ENCODE data around the gene TAF6.
A peak's percentile ranks its signal among the peaks of the same experiment; 100 is the strongest.

TAF6 gene

DNA sequence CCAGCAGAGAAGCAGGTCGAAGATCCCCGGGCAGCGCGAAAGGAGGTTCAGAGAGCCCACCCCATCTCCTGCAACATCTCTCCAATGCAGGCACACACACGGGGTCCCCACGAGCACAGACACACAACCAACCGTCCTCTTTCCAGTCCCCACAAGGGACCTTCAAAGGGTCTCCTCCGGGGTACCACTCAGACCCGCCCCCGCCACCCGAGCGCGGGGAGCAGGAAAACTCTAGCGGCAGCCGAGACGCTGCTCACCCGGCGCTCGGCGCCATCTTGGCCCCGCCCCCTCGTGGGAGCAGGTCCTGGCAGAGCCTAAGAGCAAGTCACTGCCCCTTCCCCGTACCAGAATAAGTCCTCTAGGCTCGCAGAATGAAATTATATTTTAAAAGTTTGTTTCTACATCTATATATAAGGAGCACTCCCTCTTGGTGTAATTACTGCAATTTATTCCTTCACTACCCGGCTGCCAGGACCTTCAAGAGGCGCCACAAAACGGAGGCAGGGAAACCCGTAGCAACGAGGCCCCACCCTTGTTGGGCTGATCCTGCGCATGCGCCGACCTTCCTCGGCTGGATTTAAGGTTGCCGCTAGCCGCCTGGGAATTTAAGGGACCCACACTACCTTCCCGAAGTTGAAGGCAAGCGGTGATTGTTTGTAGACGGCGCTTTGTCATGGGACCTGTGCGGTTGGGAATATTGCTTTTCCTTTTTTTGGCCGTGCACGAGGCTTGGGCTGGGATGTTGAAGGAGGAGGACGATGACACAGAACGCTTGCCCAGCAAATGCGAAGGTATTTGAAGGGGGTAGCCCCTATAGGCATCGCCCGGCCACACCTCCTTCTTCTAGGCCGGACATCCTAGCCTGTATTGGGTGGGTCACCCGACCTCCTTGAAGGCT lies at the start of gene TAF6, which contains the start of gene CNPY4:
Gene TAF6 (minus strand): TSS at position 287 of the 898 bp plus-strand sequence. CDS start 5,149 bp downstream, outside the sequence.
Gene CNPY4 (plus strand): TSS at position 563 of the 898 bp plus-strand sequence. CDS start 111 bp downstream, at position 674.
- DNase-seq (ENCODE audit: low read depth): peak; percentile 94

DNA sequence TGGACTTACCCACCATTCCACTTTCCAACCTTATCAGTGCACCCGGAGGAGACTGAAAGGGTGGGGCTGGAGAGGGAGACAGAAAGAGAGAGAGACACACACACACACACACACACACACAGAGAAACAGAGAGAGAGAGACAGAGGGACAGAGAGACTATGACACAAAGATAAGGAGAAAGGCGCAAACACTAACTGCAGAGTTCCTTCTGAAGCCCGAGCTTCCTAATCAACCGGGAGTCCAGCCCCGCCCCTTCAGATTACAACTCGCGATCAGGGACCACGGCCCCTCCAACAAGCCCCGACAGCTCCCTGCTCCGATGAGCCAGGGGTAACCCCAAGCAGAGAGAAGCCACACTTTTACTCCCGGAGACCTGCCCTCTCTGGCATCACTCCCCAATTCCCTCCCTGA lies 48.8 kb upstream of the TAF6 start:
- no peak for DNase-seq (ENCODE audit: low read depth)

DNA sequence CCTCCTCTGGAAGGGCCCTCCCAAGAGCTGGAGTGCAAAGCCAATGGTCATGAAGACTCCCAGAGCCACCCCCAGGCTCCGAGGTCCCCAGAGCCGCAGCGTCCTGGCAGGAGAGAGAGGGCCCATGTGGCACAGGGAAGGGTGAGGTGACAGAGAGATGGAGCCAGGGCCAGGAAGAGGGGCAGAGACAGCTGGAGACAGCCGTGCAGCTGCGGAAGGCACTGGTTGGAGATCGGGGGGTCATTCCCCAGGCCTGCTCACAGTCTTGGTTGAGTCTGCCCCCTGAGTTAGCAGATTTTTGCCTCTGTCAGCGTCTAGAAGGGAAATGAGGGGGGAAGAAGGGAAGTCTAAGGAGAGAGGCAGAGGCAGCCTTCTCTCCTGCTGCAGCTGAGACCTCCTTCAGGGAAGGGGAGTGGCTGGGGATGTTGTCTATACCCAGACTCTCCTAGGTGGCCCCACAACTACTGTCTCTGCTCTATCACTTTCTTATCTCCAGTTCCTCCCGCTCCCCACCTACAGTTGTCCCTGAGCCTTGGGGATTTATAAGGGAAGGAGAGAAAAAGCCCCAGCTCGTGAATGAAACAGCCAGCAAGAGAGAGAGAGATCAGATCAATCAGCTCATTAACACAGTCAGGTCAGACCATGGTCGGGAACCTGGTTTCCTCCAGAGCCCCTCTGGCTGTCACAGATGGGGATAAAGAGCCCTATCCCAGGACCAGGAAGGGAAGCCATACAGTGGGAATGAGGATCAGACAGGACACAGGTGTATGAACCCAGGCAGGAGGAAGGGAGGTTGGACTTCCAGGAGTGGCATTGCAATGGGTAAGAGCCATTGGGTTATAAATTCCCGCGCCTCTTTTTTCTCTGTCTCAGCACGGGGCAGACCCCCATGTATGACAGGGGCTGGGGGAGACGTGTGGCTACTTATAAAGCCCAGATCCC lies 48.1 kb upstream of the TAF6 start:
- no peak for DNase-seq (ENCODE audit: low read depth)

DNA sequence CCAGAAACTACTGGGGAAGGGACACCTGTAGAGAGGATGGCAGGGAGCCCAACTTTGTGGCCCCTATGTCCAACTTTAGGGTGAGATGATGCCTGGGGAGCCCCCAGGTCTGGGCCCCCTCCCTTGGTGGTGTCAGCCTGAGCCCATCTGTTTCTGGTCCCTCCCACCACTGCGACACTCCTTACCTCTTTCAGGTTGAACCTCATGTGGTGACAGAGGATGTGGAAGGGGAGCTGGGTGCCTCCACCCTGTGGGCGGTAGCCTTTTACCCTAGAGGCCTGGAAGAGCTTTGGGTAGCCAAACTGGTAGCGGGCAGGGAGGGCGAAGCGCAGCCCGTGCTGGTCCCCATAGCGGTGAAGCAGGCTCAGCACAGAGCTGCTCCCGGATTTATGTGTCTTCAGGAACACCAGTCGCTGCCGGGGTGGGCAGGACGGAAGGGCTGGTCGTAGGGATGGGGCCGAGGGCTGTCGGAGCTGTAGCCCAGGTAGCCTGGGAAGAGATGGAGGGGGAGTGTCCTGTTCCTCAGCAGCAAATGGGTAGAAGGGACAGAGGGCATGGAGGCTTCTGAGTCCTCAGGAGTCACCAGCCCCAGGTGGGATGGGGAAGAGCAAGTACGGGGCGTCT lies 47.3 kb upstream of the TAF6 start:
- DNase-seq (ENCODE audit: low read depth): no peak

DNA sequence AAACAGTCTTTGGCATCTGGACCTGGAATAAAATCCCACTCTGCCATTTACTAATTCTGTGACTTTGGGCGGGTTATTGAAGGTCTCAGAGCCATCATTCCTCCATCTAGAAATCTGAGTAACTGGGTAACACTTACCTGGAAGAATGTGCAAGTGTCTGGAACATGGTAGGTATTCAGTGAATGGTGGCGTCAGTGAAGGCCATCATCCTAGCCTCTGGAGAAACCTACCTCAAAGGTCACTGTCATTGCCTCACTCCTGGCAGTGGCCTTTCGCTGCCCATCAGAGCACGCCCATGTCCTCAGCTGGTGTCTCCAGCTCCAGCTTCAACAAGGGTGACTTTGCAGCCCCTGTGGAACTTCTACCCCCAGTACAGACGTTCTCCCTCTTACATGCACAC lies 44.7 kb upstream of the TAF6 start:
- no peak for DNase-seq (ENCODE audit: low read depth)

DNA sequence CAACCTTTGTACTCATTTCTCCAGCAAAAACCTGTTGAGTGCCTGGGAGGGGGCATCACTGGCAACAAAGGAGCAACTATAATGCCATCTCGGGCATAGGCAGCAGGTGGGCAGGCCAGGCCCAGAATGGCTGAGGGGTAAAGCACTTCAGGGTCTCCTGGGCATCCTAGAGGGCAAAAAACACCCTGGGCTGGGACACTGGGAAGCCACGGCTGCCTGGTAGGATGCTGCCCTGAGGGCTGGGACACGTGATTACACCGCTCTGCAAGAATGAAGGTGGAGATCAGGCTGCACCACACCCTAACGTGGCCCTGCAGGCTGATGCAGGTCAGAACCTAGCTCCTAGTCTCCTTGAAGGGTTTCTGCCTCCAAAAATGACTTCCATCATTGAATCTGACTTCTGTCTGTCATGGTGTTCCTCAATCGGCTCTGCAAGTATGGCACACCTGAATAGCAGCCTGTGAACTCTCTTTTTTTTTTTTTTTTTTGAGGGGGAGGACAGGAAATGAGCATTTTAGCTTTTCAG lies 43.9 kb upstream of the TAF6 start:
- no peak for DNase-seq (ENCODE audit: low read depth)

DNA sequence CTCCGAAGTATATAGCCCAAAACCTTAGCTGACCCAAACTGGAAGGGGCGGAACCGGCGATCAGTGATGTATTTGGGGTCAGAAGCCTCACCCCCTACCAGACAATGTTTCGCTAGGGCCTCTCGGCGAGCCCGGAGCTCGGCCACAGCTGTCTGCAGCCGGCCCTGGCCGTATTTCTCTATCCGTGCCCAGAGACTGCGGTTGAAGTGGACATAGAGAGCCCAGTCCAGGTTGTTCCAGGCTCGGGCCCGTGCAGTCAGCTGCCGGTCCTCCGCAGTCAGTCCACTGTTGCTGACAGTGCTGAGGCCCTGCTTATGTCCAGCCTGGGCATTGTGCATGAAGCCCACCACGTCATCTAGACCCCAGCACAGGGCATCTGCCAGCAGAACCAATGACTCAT lies 40.9 kb upstream of the TAF6 start:
- DNase-seq (ENCODE audit: low read depth): no peak

DNA sequence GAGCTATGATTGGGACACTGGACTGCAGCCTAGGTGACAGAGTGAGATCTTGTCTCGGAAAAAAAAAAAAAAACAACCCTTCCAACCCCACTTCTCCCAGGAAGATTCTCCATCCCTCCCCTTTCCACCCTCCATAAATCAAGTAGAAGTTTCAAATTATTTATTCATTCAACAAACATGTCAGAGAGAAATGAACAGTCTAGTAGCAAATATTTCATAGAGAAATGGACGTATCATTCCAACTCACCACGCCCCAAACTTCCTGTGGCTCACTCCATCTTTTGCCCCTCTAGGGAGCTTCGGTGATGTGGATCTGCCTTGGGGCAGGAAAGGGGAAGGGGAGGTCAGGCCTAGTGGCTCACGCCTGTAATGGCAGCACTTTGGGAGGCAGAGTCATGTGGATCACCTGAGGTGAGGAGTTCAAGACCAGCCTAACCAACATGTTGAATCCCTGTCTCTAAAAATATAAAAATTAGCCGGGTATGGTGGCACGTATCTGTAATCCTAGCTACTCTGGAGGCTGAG lies 40.0 kb upstream of the TAF6 start:
- DNase-seq (ENCODE audit: low read depth): no peak

DNA sequence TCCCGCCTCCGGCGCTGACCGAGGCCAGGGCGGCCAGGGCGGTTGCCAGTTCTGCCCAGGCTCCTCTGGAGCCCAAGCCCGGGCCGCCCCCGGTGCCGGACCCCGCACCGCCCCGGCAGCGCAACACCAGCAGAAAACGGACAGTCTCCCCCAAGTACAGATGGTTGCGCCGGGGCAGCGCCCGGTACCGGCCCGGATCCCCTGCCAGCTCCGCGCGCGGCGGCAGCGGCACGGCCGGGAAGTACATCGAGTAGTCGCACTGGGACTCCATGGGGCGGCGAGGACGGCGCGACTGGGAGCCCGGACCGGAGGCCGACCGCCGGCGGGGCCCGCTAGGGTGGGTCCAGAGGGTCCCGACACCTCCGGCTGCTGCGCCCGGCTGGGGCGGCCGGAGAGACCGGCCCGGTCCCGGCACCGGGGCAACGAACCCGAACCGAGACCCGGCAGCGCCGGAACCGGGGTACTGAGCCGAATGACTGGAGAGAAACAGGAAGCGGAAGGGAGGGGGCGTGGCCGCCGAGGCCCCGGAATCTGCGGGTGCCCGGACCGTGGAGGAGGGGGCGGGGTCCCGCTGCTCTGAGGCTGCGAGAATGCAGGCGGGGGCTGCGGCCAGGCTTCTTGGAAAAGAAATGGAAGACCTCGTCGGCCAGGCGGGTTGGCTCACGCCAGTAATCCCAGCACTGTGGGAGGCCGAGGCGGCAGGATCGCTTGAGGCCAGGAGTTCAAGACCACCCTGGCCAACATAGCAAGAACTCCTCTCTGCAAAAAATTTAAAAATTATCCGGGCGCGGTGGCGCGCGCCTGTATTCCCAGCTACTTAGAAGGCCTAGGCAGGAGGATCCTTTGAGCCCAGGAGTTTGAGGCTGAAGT lies 39.3 kb upstream of the TAF6 start, which contains the start of gene TRAPPC14:
Gene TRAPPC14 (minus strand): TSS at position 495 of the 870 bp plus-strand sequence. CDS start 224 bp downstream, at position 271.
- peak; percentile 93 for DNase-seq (ENCODE audit: low read depth)

DNA sequence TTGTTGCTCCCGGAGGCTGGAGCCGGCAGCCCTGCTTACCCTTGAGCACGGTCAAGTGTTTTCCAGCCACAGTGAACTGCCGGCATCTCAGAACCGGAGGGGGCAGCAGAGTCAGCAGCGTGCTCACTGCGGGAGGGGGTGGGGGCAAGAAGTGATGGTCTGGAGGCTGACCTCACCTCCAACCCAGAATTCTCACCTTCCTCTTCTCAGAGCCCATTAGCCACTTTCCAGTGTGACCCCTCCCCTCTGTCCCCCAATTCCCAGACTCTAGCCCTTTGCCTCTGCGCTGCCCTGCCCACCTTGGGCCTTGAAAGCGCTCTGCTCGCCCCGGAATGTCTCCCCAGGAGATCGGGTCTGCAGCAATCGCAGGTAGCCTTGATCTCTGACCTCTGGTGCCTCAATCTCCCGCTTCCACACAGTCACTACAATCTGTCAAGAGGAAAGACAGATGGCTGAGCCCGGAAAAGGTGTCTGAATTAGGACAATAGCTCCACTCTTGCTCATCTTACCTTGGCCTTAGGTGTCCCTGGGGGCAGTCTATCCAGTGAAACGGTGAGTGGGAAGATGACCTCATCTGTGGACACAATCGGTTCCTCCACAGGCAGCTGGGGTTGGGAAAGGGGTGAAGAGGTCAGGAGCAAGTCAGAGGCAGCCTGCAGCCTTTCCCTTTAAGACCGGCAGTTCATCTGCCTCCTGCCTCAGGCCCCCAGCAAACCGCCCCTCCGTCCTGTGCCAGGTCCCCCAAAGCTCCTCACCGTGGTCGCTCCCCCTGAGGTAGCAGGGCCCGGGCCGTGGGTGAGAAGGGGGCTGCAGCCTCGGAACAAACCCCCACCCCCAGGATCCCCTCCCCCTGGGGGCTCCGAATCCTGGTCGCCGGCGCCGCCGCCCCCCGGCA lies 38.4 kb upstream of the TAF6 start:
- no peak for DNase-seq (ENCODE audit: low read depth)

DNA sequence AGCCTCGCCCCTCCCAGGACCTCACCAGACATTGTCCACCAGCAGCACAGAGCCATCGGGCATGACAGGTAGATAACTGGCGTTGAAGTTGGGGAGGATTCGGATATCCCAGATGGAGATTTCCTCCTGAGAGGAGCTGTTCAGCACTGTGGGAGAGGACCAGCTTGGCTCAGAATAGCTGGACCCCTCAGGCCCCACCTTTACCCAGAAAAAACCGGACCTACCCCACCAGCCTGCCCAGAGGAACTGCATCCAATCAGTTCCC lies 37.8 kb upstream of the TAF6 start:
- no peak for DNase-seq (ENCODE audit: low read depth)

DNA sequence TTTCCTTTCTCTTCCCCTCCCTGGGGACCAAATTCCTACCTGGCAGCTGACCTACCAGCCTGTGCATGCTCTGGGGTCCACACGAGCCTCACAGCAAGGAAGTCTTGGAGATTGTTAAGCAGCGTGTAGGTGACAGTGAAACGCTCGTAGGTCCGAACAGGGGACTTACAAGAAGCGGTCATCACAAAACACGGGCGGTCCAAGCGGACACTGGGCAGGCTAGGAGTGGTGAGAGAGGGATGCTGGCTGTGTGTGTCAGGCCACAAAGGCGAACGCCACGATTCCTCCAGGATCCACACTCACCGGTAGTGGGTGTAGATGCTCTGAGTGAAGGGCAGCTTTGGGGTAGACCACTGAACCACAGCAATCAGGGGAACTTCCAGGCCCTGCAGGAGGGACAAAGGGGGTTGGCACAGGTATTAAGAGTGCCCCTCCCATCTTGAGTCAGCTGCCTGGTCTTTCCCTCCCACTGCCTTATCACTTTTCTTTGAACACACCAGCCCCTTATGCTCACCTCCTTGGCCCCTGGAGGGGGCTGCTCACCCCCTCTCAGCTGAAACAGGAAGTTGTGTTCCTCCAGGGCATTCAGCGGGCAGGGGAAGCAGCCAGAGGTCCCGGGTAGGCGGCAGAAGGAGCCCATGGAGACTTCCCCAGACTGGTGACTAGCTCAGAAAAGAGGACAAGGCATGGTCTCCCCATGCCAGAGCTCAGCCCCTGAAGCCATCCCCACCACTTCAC lies 37.3 kb upstream of the TAF6 start:
- no peak for DNase-seq (ENCODE audit: low read depth)

DNA sequence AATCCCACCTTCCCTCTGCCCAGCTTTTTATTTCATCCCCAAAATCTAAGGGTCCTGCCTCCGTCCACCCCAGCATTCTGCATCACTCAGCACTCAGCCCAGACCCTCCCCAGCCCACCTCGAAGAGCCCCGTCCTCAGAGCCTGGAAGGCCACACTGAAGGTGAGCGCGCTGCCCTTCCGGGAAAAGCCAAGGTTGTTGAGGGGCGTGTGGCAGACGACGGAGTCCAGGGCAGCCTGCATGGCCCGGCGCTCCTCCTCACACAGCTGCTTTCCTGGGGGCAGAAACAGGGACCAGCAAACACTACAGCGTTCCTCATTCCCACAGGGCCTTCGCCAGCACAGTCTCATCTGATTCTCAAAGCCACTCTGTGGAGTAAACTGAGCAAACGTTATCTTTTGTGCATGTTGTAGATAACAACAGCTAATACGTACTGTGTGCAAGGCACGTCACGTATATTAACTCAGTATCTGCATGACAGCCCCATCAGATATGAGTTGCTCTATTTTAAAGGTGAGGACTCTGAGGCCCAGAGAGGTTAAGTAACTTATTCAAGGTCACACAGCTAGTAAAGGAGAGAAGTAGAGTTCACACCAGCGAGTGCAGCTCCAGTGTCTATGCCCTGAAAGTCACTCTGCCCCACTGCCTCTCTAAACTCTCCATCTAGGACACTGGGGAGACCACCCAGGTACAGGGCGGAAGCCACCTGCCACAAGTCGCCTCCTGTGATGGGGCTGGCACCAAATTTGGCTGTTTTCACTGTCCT lies 36.6 kb upstream of the TAF6 start:
- no peak for DNase-seq (ENCODE audit: low read depth)

DNA sequence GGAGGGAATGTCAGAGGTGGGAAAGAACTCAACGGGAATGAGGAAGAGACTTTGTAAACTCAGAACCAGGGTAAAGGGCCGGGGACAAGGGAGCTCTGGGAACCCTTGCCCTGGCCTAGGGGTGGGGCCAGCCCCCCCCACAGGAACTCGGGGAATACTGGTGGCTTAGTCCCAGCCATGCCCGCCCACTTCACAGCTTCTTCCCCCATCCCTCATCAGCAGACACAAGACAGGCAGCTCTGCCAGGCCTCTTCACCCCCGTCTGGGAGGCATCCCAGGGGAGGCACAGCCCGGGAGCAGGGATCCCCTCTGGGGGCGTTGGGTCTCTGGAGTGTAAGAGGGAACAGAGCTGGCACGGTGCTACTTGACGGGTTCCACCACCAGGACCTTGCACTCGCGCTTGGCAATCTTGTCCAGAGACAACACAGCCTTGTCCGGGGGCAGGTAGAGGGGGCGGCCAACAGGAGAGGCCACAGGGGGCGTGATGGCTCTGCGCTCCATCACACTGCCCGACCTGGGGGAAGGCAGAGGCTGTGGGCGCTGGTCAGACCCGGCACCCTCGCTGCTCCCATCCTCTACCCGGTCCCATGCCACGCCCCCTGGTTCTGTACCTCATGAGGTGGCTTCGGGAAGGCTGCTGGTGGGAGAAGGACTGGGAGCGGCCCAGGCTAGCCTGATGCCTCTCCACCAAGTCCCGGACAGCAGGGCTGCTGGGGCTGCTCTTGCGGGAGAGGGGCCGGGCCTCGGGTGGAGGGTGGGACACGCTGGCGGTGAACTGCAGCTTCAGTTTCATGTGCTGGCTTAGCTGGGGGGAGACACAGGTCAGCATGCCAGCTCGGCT lies 35.7 kb upstream of the TAF6 start:
- DNase-seq (ENCODE audit: low read depth): no peak

DNA sequence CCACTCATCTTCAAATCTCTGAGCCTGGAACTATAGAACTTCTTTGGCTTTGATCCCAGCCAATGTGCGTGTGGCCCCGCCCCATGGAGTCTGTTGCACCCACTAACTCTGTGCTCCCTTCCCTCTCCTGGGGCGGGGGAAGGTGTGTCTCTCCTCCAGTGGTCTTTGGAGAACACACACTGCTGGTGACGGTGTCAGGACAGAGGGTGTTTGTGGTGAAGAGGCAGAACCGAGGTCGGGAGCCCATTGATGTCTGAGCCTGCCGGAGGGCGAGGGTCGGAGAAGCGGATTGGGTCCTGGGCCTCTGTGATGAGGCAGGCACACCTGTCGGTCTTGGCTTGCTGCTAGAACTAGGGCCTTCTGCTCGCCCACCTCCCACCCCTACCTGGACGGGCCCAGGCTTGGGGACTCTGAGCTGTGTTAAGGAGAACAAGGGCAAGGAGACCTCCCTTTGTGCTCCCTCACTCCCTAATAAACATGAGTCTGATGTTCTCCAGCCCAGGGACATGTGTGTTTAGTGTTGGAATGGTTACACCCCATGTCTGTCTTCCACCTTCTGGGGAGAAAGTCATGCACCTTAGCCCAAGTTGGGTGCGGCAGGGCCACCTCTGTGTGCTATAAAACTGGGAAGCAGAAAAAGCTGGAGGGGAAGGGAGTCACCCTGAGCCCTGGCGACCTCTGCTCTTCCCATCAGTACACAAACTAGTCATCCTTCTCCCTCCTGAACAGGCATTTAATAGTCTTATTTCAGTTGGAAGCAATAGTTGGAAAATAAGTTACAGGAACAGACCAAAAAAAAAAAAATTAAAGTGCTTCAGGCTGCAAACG lies 34.8 kb upstream of the TAF6 start:
- no peak for DNase-seq (ENCODE audit: low read depth)

DNA sequence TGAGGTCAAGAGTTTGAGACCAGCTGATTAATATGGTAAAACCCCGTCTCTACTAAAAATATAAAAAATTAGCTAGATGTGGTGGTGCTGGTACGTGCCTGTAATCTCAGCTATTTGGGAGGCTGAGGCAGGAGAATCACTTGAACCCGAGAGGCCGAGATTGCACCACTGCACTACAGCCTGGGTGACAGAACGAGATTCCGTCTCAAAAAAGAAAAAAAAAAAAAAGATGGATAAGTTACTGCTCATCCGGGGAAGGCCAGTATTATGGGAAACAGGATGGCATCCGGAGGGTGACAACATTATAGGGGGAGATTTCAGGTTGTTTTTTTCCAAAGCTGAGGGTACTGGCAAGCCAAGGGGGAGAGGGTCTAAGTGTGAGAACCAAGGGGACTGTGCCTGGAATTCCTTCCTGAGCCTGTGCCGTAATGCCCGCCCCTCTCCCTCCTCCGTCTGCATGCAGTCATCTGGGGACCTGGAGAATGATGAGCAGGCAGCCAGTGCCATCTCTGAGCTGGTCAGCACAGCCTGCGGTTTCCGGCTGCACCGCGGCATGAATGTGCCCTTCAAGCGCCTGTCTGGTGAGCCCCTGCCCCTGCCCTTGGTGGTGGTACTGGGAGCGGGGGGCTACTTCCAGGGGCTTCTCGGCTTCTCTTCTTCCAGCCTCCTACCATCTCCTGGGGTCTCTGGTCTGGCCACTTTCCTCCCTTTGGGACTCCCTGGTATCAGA lies 33.9 kb upstream of the TAF6 start:
- no peak for DNase-seq (ENCODE audit: low read depth)
